ENCODE results near the gene ZNRF3.

Gene ZNRF3

DNA sequence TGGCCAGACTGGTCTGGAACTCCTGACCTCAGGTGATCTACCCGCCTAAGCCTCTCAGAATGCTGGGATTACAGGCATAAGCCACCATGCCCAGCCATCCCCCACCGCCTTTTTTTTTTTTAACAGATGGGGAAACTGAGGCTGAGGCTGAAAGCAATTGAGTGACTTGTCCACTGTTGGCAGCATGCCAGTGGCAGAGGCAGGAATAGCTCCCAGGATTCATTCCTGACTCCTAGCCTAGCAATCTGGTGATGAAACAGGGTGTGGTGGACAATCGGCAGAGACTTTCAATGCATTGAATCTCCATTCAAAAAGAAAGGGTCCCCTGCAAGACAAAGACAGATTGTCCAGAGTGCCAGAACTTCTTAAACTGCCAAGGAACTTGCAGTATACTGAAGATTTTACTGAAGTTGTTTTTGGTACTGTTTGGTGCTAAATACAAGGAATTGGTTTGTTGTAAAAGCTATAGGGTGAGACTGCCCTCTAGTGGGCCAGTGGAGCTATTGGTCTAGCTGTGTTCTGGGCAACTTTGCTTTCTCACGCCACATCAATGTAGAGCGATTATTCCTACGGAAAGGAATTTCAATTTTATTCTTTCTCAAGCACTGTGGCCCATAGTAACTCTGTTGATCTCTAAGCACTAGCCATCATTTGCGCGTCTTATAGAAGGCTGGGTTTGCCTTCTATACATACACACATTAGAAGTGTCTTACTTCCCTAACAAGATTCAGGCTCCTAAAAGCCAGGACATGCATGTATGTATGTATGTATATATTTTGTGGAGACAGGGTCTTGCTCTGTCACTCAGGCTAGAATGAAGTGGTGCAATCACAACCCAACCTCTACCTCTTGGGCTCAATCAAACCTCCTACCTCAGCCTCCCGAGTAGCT is 157.3 kb downstream of the ZNRF3 start:
- peak; percentile 79 for DNase-seq

DNA sequence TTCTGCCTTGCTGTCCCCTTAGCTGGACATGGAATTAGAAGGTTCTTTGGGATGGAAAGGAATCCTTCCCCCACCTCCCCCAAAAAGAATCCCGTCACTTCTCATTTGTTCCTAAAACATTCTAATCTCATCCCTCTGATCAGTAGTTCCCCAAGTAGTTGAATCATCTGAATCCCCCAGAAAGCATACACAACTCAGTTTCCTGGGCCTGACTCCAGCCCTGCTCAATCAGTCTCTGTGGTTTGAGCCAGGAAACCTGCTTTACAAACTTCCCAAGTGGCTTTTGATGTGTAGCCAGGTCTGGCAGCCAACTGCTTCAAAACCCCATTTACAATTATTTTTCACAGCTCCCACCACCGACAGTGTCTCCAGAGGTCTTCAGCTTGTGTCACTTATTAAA is 158.0 kb downstream of the ZNRF3 start:
- no peak for DNase-seq

DNA sequence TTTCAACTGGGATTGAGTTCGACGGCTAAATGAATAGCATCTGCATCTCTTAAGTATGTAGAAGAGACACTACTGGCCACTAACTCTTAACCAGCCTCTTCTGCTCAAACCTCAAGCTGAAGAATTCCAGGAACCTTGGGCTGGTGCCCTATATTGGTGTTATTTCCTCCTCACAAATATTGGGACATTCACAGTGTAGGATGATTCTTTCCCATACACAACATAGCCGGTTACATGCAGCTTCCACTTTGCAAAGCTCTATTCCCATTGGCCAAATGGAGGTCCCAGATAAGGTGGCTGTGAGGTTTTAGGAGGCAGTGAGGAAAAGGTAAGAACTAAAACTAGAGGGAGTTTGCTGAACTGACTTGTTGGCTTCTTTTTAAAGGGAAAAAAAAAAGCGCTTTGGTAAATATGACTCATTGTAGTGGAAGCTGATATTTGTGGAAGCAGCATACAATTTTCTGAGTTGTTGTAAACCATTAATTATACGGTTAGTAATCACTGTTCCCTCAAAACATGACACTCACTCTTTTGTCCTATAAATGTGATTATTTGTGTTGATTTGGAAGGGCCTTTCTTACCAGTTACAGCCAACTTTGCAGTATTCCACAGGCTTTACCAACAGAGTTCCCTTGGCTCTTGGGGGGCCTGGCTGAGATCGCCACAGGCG is 160.7 kb downstream of the ZNRF3 start:
- no peak for DNase-seq

DNA sequence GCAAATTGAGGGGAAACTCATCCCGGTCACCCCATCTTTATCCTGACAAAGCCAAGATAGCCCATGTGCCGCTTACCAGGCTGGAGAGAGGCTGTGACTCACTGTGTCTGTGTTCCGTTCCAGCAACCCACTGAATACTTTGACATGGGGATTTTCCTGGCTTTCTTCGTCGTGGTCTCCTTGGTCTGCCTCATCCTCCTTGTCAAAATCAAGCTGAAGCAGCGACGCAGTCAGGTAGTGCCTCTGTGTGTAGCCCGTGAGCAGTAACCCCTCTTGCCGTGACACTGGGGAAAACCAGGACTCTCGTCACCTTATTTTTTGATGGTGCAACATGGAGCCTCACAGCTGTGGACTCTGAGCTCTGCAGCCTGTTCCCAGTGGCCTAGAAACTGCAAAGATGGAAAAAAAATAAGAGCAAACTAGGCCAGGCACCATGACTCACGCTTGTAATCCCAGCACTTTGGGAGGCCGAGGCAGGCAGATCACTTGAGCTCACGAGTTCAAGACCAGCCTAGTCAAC is 161.3 kb downstream of the ZNRF3 start:
- no peak for DNase-seq

DNA sequence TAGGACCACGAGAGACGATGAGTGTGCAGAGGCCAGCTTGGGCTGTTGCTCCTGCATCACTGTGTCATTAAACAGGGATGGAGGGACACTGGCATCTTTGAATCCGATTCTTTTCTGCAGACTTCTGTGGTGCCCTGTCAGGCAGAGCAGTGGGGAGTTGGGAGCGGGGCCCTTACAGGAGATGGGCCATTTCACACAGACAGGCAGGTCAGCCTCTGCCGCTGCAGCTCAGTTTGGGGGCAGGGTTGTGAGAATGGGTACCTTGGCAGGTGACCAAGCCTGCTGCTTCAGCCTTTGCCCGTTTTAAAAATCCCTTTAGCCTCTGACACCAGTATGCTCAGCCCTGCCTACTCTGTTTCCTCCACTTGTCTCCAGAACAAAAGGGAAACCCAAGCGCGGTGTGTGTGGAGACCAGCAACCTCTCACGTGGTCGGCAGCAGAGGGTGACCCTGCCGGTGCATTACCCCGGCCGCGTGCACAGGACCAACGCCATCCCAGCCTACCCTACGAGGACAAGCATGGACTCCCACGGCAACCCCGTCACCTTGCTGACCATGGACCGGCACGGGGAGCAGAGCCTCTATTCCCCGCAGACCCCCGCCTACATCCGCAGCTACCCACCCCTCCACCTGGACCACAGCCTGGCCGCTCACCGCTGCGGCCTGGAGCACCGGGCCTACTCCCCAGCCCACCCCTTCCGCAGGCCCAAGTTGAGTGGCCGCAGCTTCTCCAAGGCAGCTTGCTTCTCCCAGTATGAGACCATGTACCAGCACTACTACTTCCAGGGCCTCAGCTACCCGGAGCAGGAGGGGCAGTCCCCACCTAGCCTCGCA is 165.7 kb downstream of the ZNRF3 start:
- no peak for DNase-seq

DNA sequence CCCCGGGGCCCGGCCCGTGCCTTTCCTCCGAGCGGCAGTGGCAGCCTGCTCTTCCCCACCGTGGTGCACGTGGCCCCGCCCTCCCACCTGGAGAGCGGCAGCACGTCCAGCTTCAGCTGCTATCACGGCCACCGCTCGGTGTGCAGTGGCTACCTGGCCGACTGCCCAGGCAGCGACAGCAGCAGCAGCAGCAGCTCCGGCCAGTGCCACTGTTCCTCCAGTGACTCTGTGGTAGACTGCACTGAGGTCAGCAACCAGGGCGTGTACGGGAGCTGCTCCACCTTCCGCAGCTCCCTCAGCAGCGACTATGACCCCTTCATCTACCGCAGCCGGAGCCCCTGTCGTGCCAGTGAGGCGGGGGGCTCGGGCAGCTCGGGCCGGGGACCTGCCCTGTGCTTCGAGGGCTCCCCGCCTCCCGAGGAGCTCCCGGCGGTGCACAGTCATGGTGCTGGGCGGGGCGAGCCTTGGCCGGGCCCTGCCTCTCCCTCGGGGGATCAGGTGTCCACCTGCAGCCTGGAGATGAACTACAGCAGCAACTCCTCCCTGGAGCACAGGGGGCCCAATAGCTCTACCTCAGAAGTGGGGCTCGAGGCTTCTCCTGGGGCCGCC is 166.4 kb downstream of the ZNRF3 start:
- DNase-seq = no peak

DNA sequence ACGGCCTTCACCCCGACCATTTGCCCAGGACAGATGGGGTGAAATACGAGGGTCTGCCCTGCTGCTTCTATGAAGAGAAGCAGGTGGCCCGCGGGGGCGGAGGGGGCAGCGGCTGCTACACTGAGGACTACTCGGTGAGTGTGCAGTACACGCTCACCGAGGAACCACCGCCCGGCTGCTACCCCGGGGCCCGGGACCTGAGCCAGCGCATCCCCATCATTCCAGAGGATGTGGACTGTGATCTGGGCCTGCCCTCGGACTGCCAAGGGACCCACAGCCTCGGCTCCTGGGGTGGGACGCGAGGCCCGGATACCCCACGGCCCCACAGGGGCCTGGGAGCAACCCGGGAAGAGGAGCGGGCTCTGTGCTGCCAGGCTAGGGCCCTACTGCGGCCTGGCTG is 167.1 kb downstream of the ZNRF3 start:
- no peak for DNase-seq

DNA sequence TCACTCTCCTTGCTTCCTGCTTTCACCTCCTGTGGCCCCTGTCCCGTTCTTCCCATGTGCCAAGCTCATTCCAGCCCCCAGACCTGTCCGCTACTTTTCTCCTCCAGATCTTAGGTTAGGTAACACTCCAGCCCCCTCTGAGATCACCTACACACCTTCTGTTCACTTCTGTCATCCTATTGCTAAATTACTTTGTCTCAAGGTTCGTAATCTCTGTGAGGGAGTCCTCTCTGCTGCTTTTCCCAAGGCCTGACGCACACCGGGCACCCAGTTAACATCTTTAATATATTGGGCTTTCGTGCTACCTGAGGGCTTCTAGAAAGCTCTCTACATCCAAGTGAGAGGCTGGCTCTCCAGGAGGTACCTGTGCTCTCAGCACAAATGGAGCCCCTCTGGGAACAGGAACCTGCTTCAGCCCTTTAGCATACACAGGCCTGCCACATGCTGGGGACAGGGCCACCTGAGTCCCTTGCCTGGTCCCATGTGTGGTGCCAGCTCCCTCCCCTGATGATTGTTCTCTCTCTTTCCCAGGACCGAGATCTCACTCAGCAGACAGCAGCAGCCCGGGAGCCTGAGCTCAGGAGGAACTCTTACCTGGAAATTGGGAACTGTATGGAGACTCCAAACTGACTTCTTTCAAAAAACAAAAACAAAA is 169.8 kb downstream of the ZNRF3 start:
- no peak for DNase-seq

DNA sequence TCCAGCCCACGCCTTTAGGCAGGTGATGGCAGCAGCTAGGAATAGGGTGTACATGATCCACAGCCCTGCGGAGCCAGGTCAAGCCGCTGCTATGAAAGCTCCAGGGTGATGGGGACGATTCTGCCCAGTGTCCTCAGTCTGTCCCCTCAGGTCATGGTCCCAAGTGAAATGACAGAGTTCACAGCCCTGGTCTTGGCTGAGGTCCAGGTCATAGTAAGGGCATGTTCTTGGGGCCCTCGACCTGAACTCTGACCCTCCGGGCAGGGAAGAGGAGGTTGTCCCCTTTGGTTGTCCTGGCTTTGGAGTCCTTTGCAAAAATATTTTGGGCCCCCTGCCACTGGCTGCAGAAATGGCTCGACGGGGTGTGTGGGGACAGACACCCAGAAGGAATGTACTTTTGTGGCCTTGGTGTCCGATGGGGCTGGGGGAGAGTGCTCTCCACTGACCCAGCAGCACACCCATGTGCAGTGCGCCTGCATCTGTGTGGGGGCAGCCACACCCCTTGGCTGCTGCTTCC is 170.9 kb downstream of the ZNRF3 start:
- DNase-seq = no peak

DNA sequence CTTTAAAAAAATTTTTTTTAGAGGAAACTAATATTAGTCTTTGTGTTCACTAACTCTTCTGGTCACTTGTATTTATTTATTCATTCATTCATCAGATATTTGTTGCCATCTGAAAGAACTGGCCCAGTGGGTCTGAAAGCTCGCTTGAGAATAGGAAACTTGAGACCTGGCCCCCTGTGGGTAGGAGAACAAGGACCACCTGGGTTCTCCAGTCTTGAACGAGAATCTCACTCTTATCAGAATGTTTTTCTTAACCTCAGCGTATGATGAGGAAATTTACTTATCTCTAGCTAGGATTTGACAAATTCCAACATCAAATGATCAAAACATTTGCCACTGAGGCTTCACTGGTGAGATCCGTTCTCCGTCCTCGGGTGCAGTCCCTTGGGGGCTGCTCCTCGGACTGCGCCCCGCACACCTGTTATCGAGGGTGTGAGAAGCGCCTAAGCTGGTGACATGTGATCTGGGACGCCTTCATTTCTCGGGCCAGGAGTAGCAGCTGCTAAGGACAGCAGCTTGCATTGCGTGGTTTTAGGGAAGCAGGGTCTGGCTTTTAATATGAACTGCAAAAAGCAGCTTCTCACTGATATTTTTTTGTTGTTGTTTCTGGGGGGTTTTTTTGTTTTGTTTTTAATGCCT is 171.9 kb downstream of the ZNRF3 start:
- DNase-seq = no peak

DNA sequence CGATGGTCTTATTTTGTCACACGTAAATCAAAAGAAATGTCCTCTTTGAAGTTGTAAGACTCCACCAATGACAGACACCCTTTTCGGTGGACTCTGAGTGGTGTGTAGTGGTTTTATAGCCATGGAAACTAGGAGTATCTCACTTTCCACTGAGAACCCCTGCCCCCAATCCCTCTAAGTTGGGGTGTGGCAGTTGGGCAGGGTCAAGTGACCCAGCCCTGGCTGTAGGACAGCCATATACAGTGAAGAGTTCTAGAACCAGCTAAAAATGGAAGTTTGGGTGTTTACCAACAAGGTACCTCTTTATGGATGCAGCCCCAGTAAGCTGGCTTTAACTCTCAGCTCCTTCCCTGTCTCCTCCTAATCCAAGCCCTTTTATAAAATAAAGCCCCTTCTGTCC is 173.1 kb downstream of the ZNRF3 start:
- DNase-seq = no peak

DNA sequence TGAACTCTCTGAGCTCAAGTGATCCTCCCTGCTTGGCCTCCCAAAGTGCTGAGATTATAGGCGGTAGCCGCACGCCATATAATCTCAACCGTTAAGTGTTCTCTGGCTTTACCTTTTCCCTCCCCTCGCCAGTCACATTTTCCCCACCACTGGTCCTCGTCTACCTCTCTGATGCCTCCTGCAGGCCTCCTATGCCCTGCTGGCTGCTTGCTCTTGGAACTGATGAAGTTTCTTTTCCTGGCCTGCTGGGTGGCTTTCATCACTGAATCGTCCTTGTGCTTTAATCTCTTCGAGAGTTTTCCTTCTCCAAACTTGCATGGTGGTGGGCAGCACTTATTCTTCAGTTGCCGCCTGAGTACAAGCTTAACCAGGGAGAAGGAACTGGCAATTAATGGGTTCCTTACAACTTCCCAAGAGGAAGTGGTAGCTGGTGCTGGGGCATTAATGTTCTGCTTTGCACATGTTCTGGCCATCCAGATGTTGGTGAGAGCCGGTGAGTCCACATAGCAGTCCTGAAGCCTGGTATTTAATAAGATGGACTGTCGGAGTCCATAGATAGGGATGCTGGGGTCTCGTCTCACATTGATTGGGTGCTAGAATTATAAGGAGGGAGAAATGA is 177.0 kb downstream of the ZNRF3 start:
- DNase-seq = no peak

DNA sequence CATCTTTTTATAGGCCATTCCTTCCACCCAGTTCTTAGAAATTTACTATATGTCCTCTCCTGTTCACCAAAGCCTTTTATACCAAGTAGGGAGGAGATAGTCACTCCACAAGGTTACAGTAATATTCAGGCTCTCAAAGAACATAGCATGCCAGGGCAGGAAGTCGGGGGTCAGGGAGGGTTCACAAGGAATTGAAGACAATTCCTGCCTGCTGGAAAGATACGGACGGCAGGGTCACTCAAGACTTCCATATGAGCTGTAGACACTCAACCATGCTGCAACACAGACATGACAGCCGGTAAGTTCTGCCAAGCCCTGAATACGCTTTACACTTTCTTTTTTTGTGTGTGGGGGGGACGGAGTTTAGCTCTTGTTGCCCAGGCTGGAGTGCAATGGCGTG is 177.6 kb downstream of the ZNRF3 start:
- no peak for DNase-seq

DNA sequence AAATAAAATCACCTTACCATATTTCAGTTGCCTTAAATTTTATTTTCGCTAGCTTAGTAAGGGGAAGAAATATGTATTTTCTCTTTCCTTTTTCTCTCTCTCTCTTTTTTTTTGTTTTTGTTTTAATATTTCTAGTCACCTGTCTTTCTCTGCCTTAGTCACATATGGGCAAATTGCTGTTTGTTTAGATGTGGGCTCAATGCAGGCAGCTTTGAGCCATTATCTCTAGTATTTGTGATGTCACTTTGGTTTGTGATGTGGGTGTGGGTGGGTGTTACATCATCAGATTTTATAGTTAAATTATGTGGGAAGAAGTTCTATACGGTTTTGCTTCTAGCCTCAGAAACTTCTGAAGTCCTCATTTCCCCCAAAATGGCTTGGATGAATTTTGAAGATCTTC is 178.4 kb downstream of the ZNRF3 start, which contains the start of gene C22orf31:
Gene C22orf31, minus strand, starts transcription at position 59 of the 400 bp plus-strand sequence. Its CDS starts 39 bp downstream, at position 20.
- DNase-seq = no peak

DNA sequence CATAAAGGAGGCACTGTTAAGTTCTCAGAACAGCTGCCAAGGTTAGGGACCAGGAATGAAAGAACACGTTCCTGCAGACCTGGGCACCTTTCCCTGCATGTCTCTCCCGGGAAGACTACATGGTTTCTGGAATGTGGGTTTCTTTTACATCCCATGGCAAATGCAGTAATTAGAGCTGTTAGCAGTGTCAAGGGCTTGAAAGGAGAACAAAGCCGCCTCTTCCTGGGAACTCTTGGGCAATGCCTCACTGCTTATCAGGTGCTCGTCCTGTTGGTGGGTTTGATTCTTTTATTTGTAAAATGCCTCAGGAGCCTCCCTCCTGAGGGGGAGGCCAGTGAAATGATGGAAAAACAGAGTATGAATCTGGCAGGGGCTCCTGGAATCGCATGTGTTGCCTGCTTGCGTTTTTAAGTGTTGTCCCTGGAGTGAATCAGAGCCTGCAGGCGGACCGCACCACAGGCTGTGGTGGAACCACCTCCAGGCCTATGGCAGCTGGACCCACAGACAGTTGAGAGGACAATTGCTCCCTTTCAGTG is 179.0 kb downstream of the ZNRF3 start:
- DNase-seq = no peak

DNA sequence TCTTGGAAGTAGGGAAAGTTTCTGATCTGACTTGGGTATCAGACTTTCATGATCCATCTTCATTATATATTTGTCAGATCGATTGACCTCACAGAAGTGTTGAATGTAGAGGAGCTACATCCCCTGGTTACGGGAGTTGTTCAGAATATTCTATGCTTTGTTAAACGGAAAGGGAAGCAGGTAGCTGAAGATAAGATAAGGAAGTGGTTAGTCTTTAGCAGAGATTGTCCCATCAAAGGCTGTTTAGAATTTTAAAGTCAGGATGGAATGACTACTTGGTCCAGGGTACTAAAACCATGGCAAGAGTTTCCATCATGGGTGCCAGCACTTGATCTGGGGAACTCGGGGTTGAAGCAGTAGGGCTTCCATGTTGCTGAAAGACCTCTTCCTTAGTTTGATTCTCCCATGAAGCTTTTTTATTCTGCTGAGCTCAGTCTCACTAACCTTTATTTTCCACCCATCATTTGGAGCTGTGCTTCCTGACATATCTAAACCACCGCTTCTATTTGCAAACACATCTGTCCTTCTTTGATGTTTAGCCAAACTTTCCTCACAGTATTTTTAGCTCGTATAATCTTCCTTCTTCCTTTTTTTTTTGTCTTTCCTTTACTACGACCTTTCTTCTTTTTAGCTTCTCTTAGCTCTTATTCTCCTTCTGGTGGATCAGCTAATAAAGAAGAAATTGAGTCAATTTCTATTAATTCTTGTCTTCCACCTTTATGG is 182.3 kb downstream of the ZNRF3 start:
- no peak for DNase-seq

DNA sequence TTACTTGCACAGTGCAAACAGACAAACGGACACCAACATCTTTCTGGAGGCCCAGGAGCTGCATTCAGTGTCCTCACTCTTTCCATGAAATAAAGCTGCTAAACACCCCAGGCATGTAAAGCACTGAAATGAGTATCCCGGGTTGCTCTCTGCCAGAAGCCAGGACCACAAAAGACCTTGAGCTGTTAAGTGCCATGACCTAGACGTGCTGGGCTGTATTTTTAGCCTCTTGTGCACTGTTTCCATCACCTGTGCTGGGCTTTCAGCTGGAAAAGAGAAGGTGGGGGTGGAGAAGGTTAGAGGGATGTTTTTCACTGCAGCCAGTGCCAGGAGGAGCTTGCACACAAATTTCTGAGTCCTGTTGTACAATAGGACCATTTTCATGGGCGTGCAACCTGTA is 186.1 kb downstream of the ZNRF3 start:
- DNase-seq = no peak

DNA sequence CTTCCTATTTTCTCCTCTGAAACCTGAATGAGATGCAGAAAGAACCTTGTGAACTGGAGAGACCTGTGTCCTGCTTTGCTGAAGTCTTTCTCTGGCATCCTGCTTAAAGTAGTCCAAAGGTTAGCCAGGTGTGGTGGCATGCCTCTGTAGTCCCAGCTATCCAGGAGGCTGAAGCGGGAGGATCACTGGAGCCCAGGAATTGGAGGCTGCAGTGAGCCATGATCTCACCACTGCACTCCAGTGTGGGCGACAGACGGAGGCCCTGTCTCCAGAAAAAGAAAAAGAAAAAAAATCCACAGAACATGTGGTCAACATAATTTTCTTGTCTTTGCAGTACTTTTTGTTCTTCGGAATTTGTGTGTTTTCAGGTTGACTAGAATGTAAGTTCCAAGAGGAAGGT is 187.1 kb downstream of the ZNRF3 start:
- no peak for DNase-seq

DNA sequence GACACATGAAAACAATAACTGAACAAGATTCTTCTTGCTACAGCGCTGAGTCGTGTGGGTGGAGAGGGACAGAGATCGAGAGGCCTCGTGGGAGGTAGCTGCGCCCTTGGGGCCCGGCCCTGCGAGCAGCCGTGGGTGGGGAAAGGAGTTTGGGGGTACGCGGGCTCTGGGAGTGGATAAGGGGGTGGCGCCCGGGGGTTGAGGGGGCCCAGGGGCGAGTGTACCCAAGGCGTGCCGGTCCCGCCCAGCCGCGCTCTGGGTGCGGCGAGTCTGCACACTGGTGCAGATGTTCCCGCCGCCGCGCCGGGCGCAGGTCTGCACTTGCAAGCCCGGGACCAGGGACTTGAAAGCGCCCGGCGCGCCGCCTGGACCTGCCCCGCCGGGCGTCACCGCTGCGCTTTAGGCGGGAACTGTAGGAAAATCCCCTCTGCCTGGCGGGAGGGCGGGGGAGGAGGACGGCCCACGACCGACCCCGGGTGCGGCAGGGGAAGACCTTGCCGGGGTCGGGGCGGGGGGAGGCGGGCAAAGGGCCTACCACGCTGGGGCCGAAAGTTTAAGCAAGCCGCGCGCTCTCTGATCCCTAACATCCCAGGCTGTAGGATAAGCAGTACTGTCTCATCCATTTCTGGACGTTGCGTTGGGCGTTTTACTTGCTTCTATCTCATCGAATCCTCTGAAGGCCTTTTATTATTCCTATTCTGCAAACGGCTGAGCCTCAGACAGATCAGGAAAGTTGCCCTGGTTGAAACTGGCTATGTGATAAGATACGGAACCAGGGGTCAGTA is 188.1 kb downstream of the ZNRF3 start:
- DNase-seq = peak; percentile 50

All from CD4-positive, alpha-beta T cell treated with Interleukin-17A for 4 hours (primary cell).